ENCODE results near the gene FOXP1. TPM values are rescaled to one million over a fixed set of nuclear protein-coding genes. Genes with fewer than 3 reads are reported as not detected.

The FOXP1 gene
- polyA plus RNA-seq, 1 donor from 2014 or later = 5.6 TPM

GRCh38 chr3:71573181-71573580 lies 10.3 kb downstream of the FOXP1 start:
- Histone ChIP-seq H3K4me2 (ENCODE audit: low read length) (no peak overlapping the region), H3F3A (ENCODE audit: insufficient read depth, low read length, poor library complexity, severe bottlenecking) (no peaks in the 10 kb centered on the region), H3K9ac (ENCODE audit: low read length) (no peak overlapping the region), H3K9me3 (ENCODE audit: low read length) (no peaks in the 10 kb centered on the region), H3K27ac (ENCODE audit: low read length) (no peak overlapping the region), H3K4me3 (ENCODE audit: low read length) (no peak overlapping the region), H3K27me3 (ENCODE audit: insufficient read depth, low read depth, low read length) (no peaks in the 10 kb centered on the region), H3K9me2 (ENCODE audit: insufficient read depth, low read length) (no peaks in the 10 kb centered on the region), H3K79me2 (replicated peaks; ENCODE audit: insufficient read depth, low read length) (peaks cover 25% of the 10 kb centered on the region), H3K36me3 (ENCODE audit: insufficient read depth, low read length) (no peaks in the 10 kb centered on the region), H2AFZ (ENCODE audit: low read depth, low read length) (no peak overlapping the region), H4K20me1 (ENCODE audit: insufficient read depth) (no peaks in the 10 kb centered on the region)
- TF ChIP-seq EZH2 (IDR thresholded peaks at IDR 0.05; ENCODE audit: borderline replicate concordance, insufficient read depth, low read length, poor library complexity, severe bottlenecking) (no peak), POLR2AphosphoS5 (IDR thresholded peaks at IDR 0.05) (no peak), RAD21 (conservative IDR thresholded peaks at IDR 0.05) (no peak), REST (IDR thresholded peaks at IDR 0.05; ENCODE audit: borderline replicate concordance) (no peak), TAF1 (IDR thresholded peaks at IDR 0.05; ENCODE audit: low read depth) (no peak), CTCF (IDR thresholded peaks at IDR 0.05; ENCODE audit: poor library complexity, severe bottlenecking) (no peak), SMC3 (conservative IDR thresholded peaks at IDR 0.05; ENCODE audit: poor library complexity) (no peak), MXI1 (conservative IDR thresholded peaks at IDR 0.05; ENCODE audit: poor library complexity, severe bottlenecking) (no peak), EP300 (conservative IDR thresholded peaks at IDR 0.05; ENCODE audit: poor library complexity, severe bottlenecking) (no peak)

GRCh38 chr3:71570546-71570945 lies 13.0 kb downstream of the FOXP1 start:
- H3K9me2 ChIP-seq (ENCODE audit: insufficient read depth, low read length) = no peaks in the 10 kb centered on the region
- no peak overlapping the region for H3K4me3 ChIP-seq (ENCODE audit: low read length)
- no peaks in the 10 kb centered on the region for H3K9me3 ChIP-seq (ENCODE audit: low read length)
- no peak for TF ChIP-seq MXI1 (conservative IDR thresholded peaks at IDR 0.05; ENCODE audit: poor library complexity, severe bottlenecking)
- TF ChIP-seq POLR2AphosphoS5 (IDR thresholded peaks at IDR 0.05) = no peak
- TF ChIP-seq TAF1 (IDR thresholded peaks at IDR 0.05; ENCODE audit: low read depth) = no peak
- no peak for TF ChIP-seq CTCF (IDR thresholded peaks at IDR 0.05; ENCODE audit: poor library complexity, severe bottlenecking)
- no peak for TF ChIP-seq EZH2 (IDR thresholded peaks at IDR 0.05; ENCODE audit: borderline replicate concordance, insufficient read depth, low read length, poor library complexity, severe bottlenecking)
- TF ChIP-seq REST (IDR thresholded peaks at IDR 0.05; ENCODE audit: borderline replicate concordance) = no peak
- TF ChIP-seq SMC3 (conservative IDR thresholded peaks at IDR 0.05; ENCODE audit: poor library complexity) = no peak
- TF ChIP-seq RAD21 (conservative IDR thresholded peaks at IDR 0.05) = no peak
- no peak for TF ChIP-seq EP300 (conservative IDR thresholded peaks at IDR 0.05; ENCODE audit: poor library complexity, severe bottlenecking)
- H3K9ac ChIP-seq (ENCODE audit: low read length) = no peak overlapping the region
- H3K27ac ChIP-seq (ENCODE audit: low read length) = no peak overlapping the region
- H4K20me1 ChIP-seq (ENCODE audit: insufficient read depth) = no peaks in the 10 kb centered on the region
- H2AFZ ChIP-seq (ENCODE audit: low read depth, low read length) = no peak overlapping the region
- no peaks in the 10 kb centered on the region for H3K36me3 ChIP-seq (ENCODE audit: insufficient read depth, low read length)
- no peaks in the 10 kb centered on the region for H3K27me3 ChIP-seq (ENCODE audit: insufficient read depth, low read depth, low read length)
- no peak overlapping the region for H3K4me2 ChIP-seq (ENCODE audit: low read length)
- no peaks in the 10 kb centered on the region for H3F3A ChIP-seq (ENCODE audit: insufficient read depth, low read length, poor library complexity, severe bottlenecking)
- peaks cover 13% of the 10 kb centered on the region for H3K79me2 ChIP-seq (replicated peaks; ENCODE audit: insufficient read depth, low read length)
